Stomach (tissue), 9 donors: ENCODE measurements around the gene TXNDC12. TPM values are rescaled to one million over a fixed set of nuclear protein-coding genes. Genes with fewer than 3 reads are reported as not detected.
A peak's percentile ranks its signal among the peaks of the same experiment; 100 is the strongest.

Experiments
- DNase-seq, 2 donors: peaks; one replicate each; pipeline versions ENCODE4 v3.0.0 to v3.0.0-alpha.2; 2013 to 2019
- H3K27ac ChIP-seq, 5 donors: fragments of 200-600 bp in 4 of 5; sonication (generic) in 4 of 5; one replicate each; pipeline ENCODE4 v1.5.1; 2013 to 2019; ENCODE audit warnings: mild to moderate bottlenecking in 1 of 5, moderate library complexity in 1 of 5
- H3K27me3 ChIP-seq, 3 donors: fragments of 200-600 bp; sonication (generic); one replicate each; pipeline ENCODE4 v1.5.1; 2017 to 2019; ENCODE audit warnings: mixed run types in 1 of 3
- H3K36me3 ChIP-seq, 4 donors: fragments of 200-600 bp; sonication (generic); 1 replicate in 3 of 4; 2 replicates in 1 of 4; pipeline ENCODE4 v1.5.1; 2016 to 2019
- H3K4me1 ChIP-seq, 4 donors: fragments of 200-600 bp; sonication (generic); one replicate each; pipeline ENCODE4 v1.5.1; 2016 to 2019
- H3K4me3 ChIP-seq, 4 donors: fragments of 200-600 bp; sonication (generic) in 3 of 4; one replicate each; pipeline ENCODE4 v1.5.1; 2016 to 2019; ENCODE audit warnings: mild to moderate bottlenecking in 1 of 4
- H3K9me3 ChIP-seq, 4 donors: fragments of 200-600 bp; sonication (generic); one replicate each; pipeline ENCODE4 v1.5.1; 2016 to 2019
- CTCF ChIP-seq, 7 experiments: fragments of 450-650 bp in 4 of 7; fragments of 200-600 bp in 3 of 7; sonication (generic) in 3 of 7; IDR thresholded peaks; one replicate each; pipeline ENCODE4 v1.5.1; 2016 to 2019; ENCODE audit warnings: antibody characterized with exemption in 7 of 7, control low read depth in 2 of 7, mild to moderate bottlenecking in 1 of 7
- EP300 ChIP-seq: sonication (generic); formaldehyde crosslinking; IDR thresholded peaks from one replicate; pipeline ENCODE4 v1.6.1; 2017; ENCODE audit warnings: antibody characterized with exemption
- POLR2A ChIP-seq, 4 donors: fragments of 450-650 bp; IDR thresholded peaks; one replicate each; pipeline ENCODE4 v1.6.1; 2016; ENCODE audit warnings: antibody characterized with exemption in 4 of 4, control low read depth in 2 of 4, mild to moderate bottlenecking in 1 of 4, moderate library complexity in 1 of 4
- POLR2AphosphoS5 ChIP-seq, 3 donors: sonication (generic); formaldehyde crosslinking; IDR thresholded peaks; one replicate each; pipeline ENCODE4 v1.6.1; 2016; ENCODE audit warnings: antibody characterized with exemption in 3 of 3
- WGBS, 5 donors: extraction: QIAGEN DNeasy Blood & Tissue Kit in 3 of 5; methylation state at CpG; one replicate each; pipeline versions ENCODE4 v1.1.5 to v1.1.7; 2013 to 2018; 5-methylcytosine and 5-hydroxymethylcytosine counted together
- intact Hi-C: fragments of 100-400 bp; cut with DNase I; formaldehyde crosslinking; loops from one replicate; pipeline ENCODE4 v1.15.1; 2023; ENCODE audit warnings: low total_unique reads
- polyA plus RNA-seq, 3 donors: library from polyadenylated mRNA; stranded (reverse); fragments of 200-250 nt; gene quantifications; one replicate each; pipeline ENCODE4 v1.2.3, GENCODE V29; 2013
- total RNA-seq, 5 donors: library from RNA; depleted of rRNA; stranded (reverse); fragments of >200 nt; gene quantifications; one replicate each; pipeline versions ENCODE4 v1.1.0 to v1.2.3, GENCODE V29; 2014 to 2016
- donor health status: healthy with polysubstance abuse.
- donor health status: Bipolar disorder and iron deficiency.
- donor health status: healthy.

The TXNDC12 gene
- total and polyA plus RNA-seq, 8 donors, result 12.5 to 51.6 (median 23.5) TPM

GRCh38 chr1:52002038-52002917 is 52.7 kb downstream of the TXNDC12 start:
- WGBS, 5 donors, result 47 to 51% (median 48%) methylated on average over 9 of the region's 9 CpGs
- TF ChIP-seq POLR2A (IDR thresholded peaks at IDR 0.05), result no peak
- TF ChIP-seq CTCF (IDR thresholded peaks at IDR 0.05), result peak in 5 of 7 experiments; percentile 71 to 95 (median 91)
- no peak for TF ChIP-seq POLR2AphosphoS5 (IDR thresholded peaks at IDR 0.05)
- H3K9me3 ChIP-seq, result no peaks in the 10 kb centered on the region
- intact Hi-C loops, result no loop called here
- no peaks in the 10 kb centered on the region for H3K4me1 ChIP-seq
- DNase-seq, result peak in 1 of 2 donors; percentile 95
- no peaks in the 10 kb centered on the region for H3K36me3 ChIP-seq
- H3K27me3 ChIP-seq, result peaks cover 0 to 23% (median 0%) of the 10 kb centered on the region in 3 donors
- H3K4me3 ChIP-seq, result no peak overlapping the region
- H3K27ac ChIP-seq, result no peak overlapping the region

GRCh38 chr1:51998701-51999100 is 56.3 kb downstream of the TXNDC12 start:
- Histone ChIP-seq H3K4me3 (no peak overlapping the region), H3K9me3 (no peaks in the 10 kb centered on the region), H3K27me3 (peaks cover 0 to 6% (median 0%) of the 10 kb centered on the region in 3 donors), H3K36me3 (no peaks in the 10 kb centered on the region), H3K27ac (no peak overlapping the region), H3K4me1 (no peaks in the 10 kb centered on the region)
- no peak for TF ChIP-seq POLR2AphosphoS5 (IDR thresholded peaks at IDR 0.05)
- no peak for TF ChIP-seq EP300
- no peak for TF ChIP-seq CTCF (IDR thresholded peaks at IDR 0.05)
- TF ChIP-seq POLR2A (IDR thresholded peaks at IDR 0.05), result no peak
- WGBS, 5 donors, result 77 to 96% (median 83%) methylated on average over 1 of the region's 1 CpG
- intact Hi-C loops, result loop anchor here (5.0 kb wide), 1 partner anchor 96 kb away; no protein-coding TSS in a partner anchor
- no peak for DNase-seq

GRCh38 chr1:51997974-51998382 is 57.0 kb downstream of the TXNDC12 start:
- no peak overlapping the region for H3K4me3 ChIP-seq
- intact Hi-C loops, result loop anchor here (5.0 kb wide), 1 partner anchor 96 kb away; no protein-coding TSS in a partner anchor
- H3K4me1 ChIP-seq, result no peaks in the 10 kb centered on the region
- WGBS, 5 donors, result 41 to 56% (median 52%) methylated on average over 5 of the region's 5 CpGs
- H3K9me3 ChIP-seq, result no peaks in the 10 kb centered on the region
- H3K27ac ChIP-seq, result no peak overlapping the region
- peaks cover 0 to 13% (median 0%) of the 10 kb centered on the region in 3 donors for H3K27me3 ChIP-seq
- DNase-seq, result no peak
- TF ChIP-seq POLR2A (IDR thresholded peaks at IDR 0.05) (no peak), CTCF (IDR thresholded peaks at IDR 0.05) (no peak)
- no peaks in the 10 kb centered on the region for H3K36me3 ChIP-seq

- DNase-seq, result peak; percentile 81 to 91
- Histone ChIP-seq H3K4me3 (peak within 1 kb of the TSS; percentile 40 to 61 (median 50)), H3K4me1 (peaks cover 0 to 15% (median 11%) of the 10 kb centered on the region in 4 donors), H3K27ac (no peak within 1 kb of the TSS), H3K36me3 (no peaks in the 10 kb centered on the region), H3K9me3 (no peaks in the 10 kb centered on the region), H3K27me3 (peaks cover 4 to 53% (median 36%) of the 10 kb centered on the region in 3 donors)
- intact Hi-C loops, result no loop called here
- 1 to 4% (median 1%) methylated on average over 10 to 46 of the region's 46 CpGs for WGBS, 5 donors
- TF ChIP-seq POLR2AphosphoS5 (IDR thresholded peaks at IDR 0.05), result no peak
- TF ChIP-seq CTCF (IDR thresholded peaks at IDR 0.05), result no peak
- TF ChIP-seq POLR2A (IDR thresholded peaks at IDR 0.05), result no peak
- TF ChIP-seq EP300, result no peak
These were observed 64.5 kb downstream of the TXNDC12 start, which contains the start of gene RAB3B for GRCh38 chr1:51990478-51990965. Gene RAB3B (minus strand): TSS chr1:51990700. CDS start chr1:51977117, 13,583 bp downstream.
